Thoracic aorta (tissue), 2 donors: ENCODE results near the gene MCF2L. TPM values are rescaled to one million over a fixed set of nuclear protein-coding genes. Genes with fewer than 3 reads are reported as not detected.

Experiments
- ATAC-seq: fragments of 150-250 bp; one replicate; pipeline ENCODE4 v1.8.0; 2017; ENCODE audit warnings: low read depth; ENCODE audit not compliant: insufficient number of reproducible peaks, low FRiP score
- DNase-seq: peaks from one replicate; pipeline ENCODE4 v3.0.0-alpha.2; 2020; ENCODE audit warnings: low spot score
- H3K27ac ChIP-seq, 2 donors: fragments of 200-600 bp; sonication (generic); 1 replicate in 1 of 2; 2 replicates in 1 of 2; pipeline ENCODE4 v1.5.1; 2016; ENCODE audit warnings: mild to moderate bottlenecking in 2 of 2, moderate library complexity in 2 of 2
- H3K27me3 ChIP-seq: fragments of 200-600 bp; sonication (generic); replicated peaks from 2 replicates; pipeline ENCODE4 v1.6.0; 2016; ENCODE audit warnings: mild to moderate bottlenecking; ENCODE audit not compliant: insufficient read depth
- H3K36me3 ChIP-seq: fragments of 200-600 bp; sonication (generic); one replicate; pipeline ENCODE4 v1.5.1; 2016
- H3K4me1 ChIP-seq, 2 donors: fragments of 200-600 bp; sonication (generic); 1 replicate in 1 of 2; 2 replicates in 1 of 2; pipeline versions ENCODE4 v1.5.1 to v1.6.0; 2016; ENCODE audit warnings: low read depth in 2 of 2, mild to moderate bottlenecking in 1 of 2; ENCODE audit not compliant: control insufficient read depth in 1 of 2
- H3K4me3 ChIP-seq: fragments of 200-600 bp; sonication (generic); 2 replicates; pipeline ENCODE4 v1.5.1; 2016; ENCODE audit warnings: mild to moderate bottlenecking
- H3K9me3 ChIP-seq: fragments of 200-600 bp; sonication (generic); 2 replicates; pipeline ENCODE4 v1.5.1; 2016
- CTCF ChIP-seq: fragments of 200-600 bp; sonication (generic); IDR thresholded peaks from one replicate; pipeline ENCODE4 v1.5.1; 2019; ENCODE audit warnings: antibody characterized with exemption
- total RNA-seq, 2 donors: library from RNA; depleted of rRNA; stranded (reverse); fragments of >200 nt; gene quantifications; one replicate each; pipeline versions ENCODE4 v1.1.0 to v1.2.3, GENCODE V29; 2016

The MCF2L gene
- total RNA-seq, 2 donors from 2014 or later, result 34.9 to 49.2 TPM

- no peak for TF ChIP-seq CTCF
- ATAC-seq (no peak), DNase-seq (no peak)
- Histone ChIP-seq H3K9me3 (no peaks in the 10 kb centered on the region), H3K4me3 (no peak overlapping the region), H3K27me3 (no peaks in the 10 kb centered on the region), H3K36me3 (no peaks in the 10 kb centered on the region), H3K27ac (no peak overlapping the region), H3K4me1 (peaks cover 0 to 19% of the 10 kb centered on the region in 2 donors)
These were observed 151.5 kb downstream of the MCF2L start for GRCh38 chr13:113120300-113121182.

- ATAC-seq (no peak), DNase-seq (no peak)
- Histone ChIP-seq H3K9me3 (no peaks in the 10 kb centered on the region), H3K27ac (no peak overlapping the region), H3K27me3 (no peaks in the 10 kb centered on the region), H3K4me1 (peaks cover 0 to 19% of the 10 kb centered on the region in 2 donors), H3K4me3 (no peak overlapping the region), H3K36me3 (no peaks in the 10 kb centered on the region)
- no peak for TF ChIP-seq CTCF
These were observed 152.3 kb downstream of the MCF2L start for GRCh38 chr13:113121183-113121927.

- Histone ChIP-seq H3K4me3 (no peak overlapping the region), H3K4me1 (peaks cover 0 to 19% of the 10 kb centered on the region in 2 donors), H3K9me3 (no peaks in the 10 kb centered on the region), H3K36me3 (no peaks in the 10 kb centered on the region), H3K27ac (peak overlapping the region in 1 of 2 donors; percentile 56), H3K27me3 (no peaks in the 10 kb centered on the region)
- no peak for DNase-seq
- no peak for ATAC-seq
- no peak for TF ChIP-seq CTCF
These were observed 153.0 kb downstream of the MCF2L start for GRCh38 chr13:113121928-113122471.

GRCh38 chr13:113122550-113123225 lies 153.7 kb downstream of the MCF2L start, which contains the start of gene F10:
F10 (plus strand) TSS chr13:113122799; CDS start chr13:113122856, 57 bp downstream.
- H3K4me1 ChIP-seq, result peaks cover 0 to 19% of the 10 kb centered on the region in 2 donors
- peak; percentile 16 for TF ChIP-seq CTCF
- H3K36me3 ChIP-seq, result no peaks in the 10 kb centered on the region
- H3K4me3 ChIP-seq, result peak within 1 kb of the TSS; percentile 59
- ATAC-seq (no peak), DNase-seq (no peak)
- no peaks in the 10 kb centered on the region for H3K27me3 ChIP-seq
- peak within 1 kb of the TSS in 1 of 2 donors; percentile 56 for H3K27ac ChIP-seq
- no peaks in the 10 kb centered on the region for H3K9me3 ChIP-seq
